NCI-H2081 (cell line): ENCODE measurements around the gene KCNT2.

Experiments used
- DNase-seq, 2 experiments: peaks; one replicate each; lab custom pipeline; 2025; lab: John Stamatoyannopoulos, UW

KCNT2 gene

GRCh38 chr1:196449460-196449859 is 158.8 kb downstream of the KCNT2 start:
- DNase-seq = no peak

- DNase-seq = no peak
Observed at GRCh38 chr1:196445775-196446174, 162.5 kb downstream of the KCNT2 start.

- DNase-seq = no peak
Observed at GRCh38 chr1:196444634-196445033, 163.6 kb downstream of the KCNT2 start.

GRCh38 chr1:196442366-196442765 is 165.9 kb downstream of the KCNT2 start:
- DNase-seq = no peak

GRCh38 chr1:196440711-196441110 is 167.5 kb downstream of the KCNT2 start:
- DNase-seq = no peak

GRCh38 chr1:196438329-196438728 is 169.9 kb downstream of the KCNT2 start:
- DNase-seq = peak in 1 of 2 experiments; percentile 68

GRCh38 chr1:196437671-196438070 is 170.6 kb downstream of the KCNT2 start:
- no peak for DNase-seq

- no peak for DNase-seq
Observed at GRCh38 chr1:196433000-196433399, 175.2 kb downstream of the KCNT2 start.

GRCh38 chr1:196427976-196428734 is 180.1 kb downstream of the KCNT2 start:
- no peak for DNase-seq

- no peak for DNase-seq
Observed at GRCh38 chr1:196425513-196425912, 182.7 kb downstream of the KCNT2 start.

- DNase-seq = no peak
Observed at GRCh38 chr1:196423612-196424011, 184.6 kb downstream of the KCNT2 start.

GRCh38 chr1:196418772-196419171 is 189.5 kb downstream of the KCNT2 start:
- DNase-seq = no peak

GRCh38 chr1:196415978-196416377 is 192.3 kb downstream of the KCNT2 start:
- no peak for DNase-seq

GRCh38 chr1:196412326-196412725 is 195.9 kb downstream of the KCNT2 start:
- DNase-seq = no peak

GRCh38 chr1:196410768-196411167 is 197.5 kb downstream of the KCNT2 start:
- DNase-seq = no peak

- no peak for DNase-seq
Observed at GRCh38 chr1:196409586-196409985, 198.7 kb downstream of the KCNT2 start.

GRCh38 chr1:196407358-196408051 is 200.7 kb downstream of the KCNT2 start:
- DNase-seq = no peak

GRCh38 chr1:196405839-196406238 is 202.4 kb downstream of the KCNT2 start:
- no peak for DNase-seq

GRCh38 chr1:196403803-196404690 is 204.2 kb downstream of the KCNT2 start:
- DNase-seq = no peak

GRCh38 chr1:196401891-196402290 is 206.3 kb downstream of the KCNT2 start:
- no peak for DNase-seq

GRCh38 chr1:196401452-196401833 is 206.8 kb downstream of the KCNT2 start:
- no peak for DNase-seq
